Activated effector memory CD4-positive, alpha-beta T cell treated with Interleukin-2 at 50 U/mL for 16 hours (primary cell): Measurements from ENCODE around the gene APOL3.
"Not testable (repeated sequence)": the region's sequence is repeated elsewhere in the genome, so short reads cannot be mapped to it uniquely, and the experiment has no call there.

ENCODE experiments used
- DNase-seq: peaks from one replicate; pipeline ENCODE4 v3.0.0-alpha.2; 2020

The APOL3 gene

GRCh38 chr22:36192542-36192941, 32.0 kb upstream of the APOL3 start:
- no peak for DNase-seq

- DNase-seq, result no peak
Observed at GRCh38 chr22:36191106-36191836, 30.7 kb upstream of the APOL3 start.

GRCh38 chr22:36187862-36188261, 27.3 kb upstream of the APOL3 start:
- not testable (repeated sequence) for DNase-seq

- no peak for DNase-seq
Observed at GRCh38 chr22:36185828-36186624, 25.5 kb upstream of the APOL3 start.

GRCh38 chr22:36184433-36185025, 24.0 kb upstream of the APOL3 start:
- no peak for DNase-seq

- DNase-seq, result no peak
Observed at GRCh38 chr22:36183446-36183845, 22.9 kb upstream of the APOL3 start.

GRCh38 chr22:36182857-36183256, 22.3 kb upstream of the APOL3 start:
- no peak for DNase-seq

GRCh38 chr22:36182056-36182455, 21.5 kb upstream of the APOL3 start:
- DNase-seq, result no peak

GRCh38 chr22:36180928-36181327, 20.4 kb upstream of the APOL3 start:
- DNase-seq, result no peak

GRCh38 chr22:36180038-36180880, 19.7 kb upstream of the APOL3 start:
- peak; percentile 70 for DNase-seq

- no peak for DNase-seq
Observed at GRCh38 chr22:36177160-36177559, 16.6 kb upstream of the APOL3 start.

- DNase-seq, result no peak
Observed at GRCh38 chr22:36175892-36176291, 15.3 kb upstream of the APOL3 start.

GRCh38 chr22:36171941-36172340, 11.4 kb upstream of the APOL3 start:
- no peak for DNase-seq

GRCh38 chr22:36166518-36167220, 6.1 kb upstream of the APOL3 start:
- DNase-seq, result no peak

- no peak for DNase-seq
Observed at GRCh38 chr22:36166086-36166485, 5.5 kb upstream of the APOL3 start.

GRCh38 chr22:36165141-36165540, 4.6 kb upstream of the APOL3 start:
- no peak for DNase-seq

- DNase-seq, result no peak
Observed at GRCh38 chr22:36164621-36165020, 4.1 kb upstream of the APOL3 start.

GRCh38 chr22:36163497-36163896, 2.9 kb upstream of the APOL3 start:
- no peak for DNase-seq

- peak; percentile 26 for DNase-seq
Observed at GRCh38 chr22:36162127-36163034, 1.8 kb upstream of the APOL3 start.

GRCh38 chr22:36161793-36162126, 1.2 kb upstream of the APOL3 start:
- DNase-seq, result not testable (repeated sequence)
